ENCODE data around the gene NKD2. TPM values are rescaled to one million over a fixed set of nuclear protein-coding genes. Genes with fewer than 3 reads are reported as not detected.
"Not testable (repeated sequence)": the region's sequence is repeated elsewhere in the genome, so short reads cannot be mapped to it uniquely, and the experiment has no call there.

NKD2 gene
- polyA plus RNA-seq, 3 donors = 16.4 to 21.1 (median 20.5) TPM

DNA sequence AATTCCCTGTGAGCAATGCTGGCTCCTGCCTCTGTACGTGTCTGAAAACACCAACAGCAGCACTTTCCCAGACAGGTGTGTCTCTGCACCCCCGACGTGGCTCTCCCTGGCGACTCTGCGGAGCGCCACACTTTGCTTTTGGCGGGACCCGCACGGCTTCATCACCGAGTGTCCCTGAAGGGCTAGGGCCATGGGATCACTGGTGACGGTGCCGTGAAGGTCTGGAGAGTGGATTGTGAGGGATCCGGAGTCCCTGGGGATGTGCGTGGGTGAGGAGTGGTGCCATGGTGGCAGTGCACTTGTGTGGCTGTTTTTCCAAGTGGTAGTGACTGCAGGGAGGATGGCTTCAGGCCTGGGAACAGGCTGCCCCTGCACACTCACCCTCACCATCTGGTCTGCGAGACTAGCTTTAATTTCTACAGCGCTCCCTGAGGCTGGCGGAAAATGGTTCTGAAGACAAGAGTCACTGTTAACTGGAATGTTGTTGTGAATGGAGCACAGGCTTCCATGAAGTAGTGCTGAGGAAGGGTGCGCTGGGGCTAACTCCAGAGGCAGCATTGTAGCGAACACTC lies 3.2 kb downstream of the NKD2 start:
- no peak for DNase-seq

GRCh38 chr5:1012313-1012841 lies 3.8 kb downstream of the NKD2 start:
- DNase-seq = no peak

GRCh38 chr5:1012900-1013237 lies 4.3 kb downstream of the NKD2 start:
- DNase-seq = no peak

GRCh38 chr5:1013238-1013947 lies 4.8 kb downstream of the NKD2 start:
- no peak for DNase-seq

GRCh38 chr5:1013948-1014301 lies 5.3 kb downstream of the NKD2 start:
- no peak for DNase-seq

- no peak for DNase-seq
These were observed 5.7 kb downstream of the NKD2 start for GRCh38 chr5:1014346-1014745.

GRCh38 chr5:1014781-1015221 lies 6.2 kb downstream of the NKD2 start:
- DNase-seq = no peak

GRCh38 chr5:1015507-1015906 lies 6.9 kb downstream of the NKD2 start:
- no peak for DNase-seq

DNA sequence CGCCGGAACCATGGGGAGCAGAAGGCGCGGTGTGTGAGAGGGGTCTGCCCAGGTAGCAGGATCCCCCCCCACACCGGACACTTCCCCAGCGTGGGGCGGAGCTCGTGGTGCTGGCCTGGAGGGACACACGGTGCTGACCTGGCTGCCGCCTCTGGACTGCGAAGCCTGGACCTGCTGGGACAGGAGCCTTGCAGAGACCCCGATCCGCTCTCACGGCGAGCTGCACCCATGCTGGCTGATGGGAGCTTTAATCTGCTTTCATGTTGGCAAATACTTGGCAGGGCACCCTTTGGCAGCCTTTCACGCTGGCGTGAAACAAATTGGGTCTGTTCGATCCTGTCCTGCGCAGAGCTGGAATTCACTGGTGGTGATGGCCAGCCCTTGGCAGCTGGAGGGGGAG lies 7.4 kb downstream of the NKD2 start:
- no peak for DNase-seq

DNA sequence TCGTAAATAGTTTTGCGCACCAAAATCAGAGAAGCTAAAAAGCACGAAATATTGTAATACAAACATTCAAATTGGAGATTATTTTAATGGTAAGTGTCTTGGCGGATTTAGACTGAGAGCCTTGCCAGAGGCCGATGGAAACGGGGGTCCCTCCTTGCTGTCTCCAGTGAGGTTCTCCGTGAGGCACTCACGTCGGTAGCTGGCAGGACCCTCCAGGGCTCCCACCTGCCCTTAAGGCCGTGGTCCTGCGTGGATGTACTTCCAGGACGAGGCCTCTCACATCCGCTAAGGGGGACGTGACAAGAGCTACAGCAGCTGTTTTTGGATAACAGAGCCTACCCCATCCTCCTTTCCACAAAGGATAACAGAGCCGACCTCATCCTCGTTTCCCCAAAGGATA lies 7.9 kb downstream of the NKD2 start:
- no peak for DNase-seq

- DNase-seq = no peak
These were observed 8.5 kb downstream of the NKD2 start for GRCh38 chr5:1017056-1017455.

DNA sequence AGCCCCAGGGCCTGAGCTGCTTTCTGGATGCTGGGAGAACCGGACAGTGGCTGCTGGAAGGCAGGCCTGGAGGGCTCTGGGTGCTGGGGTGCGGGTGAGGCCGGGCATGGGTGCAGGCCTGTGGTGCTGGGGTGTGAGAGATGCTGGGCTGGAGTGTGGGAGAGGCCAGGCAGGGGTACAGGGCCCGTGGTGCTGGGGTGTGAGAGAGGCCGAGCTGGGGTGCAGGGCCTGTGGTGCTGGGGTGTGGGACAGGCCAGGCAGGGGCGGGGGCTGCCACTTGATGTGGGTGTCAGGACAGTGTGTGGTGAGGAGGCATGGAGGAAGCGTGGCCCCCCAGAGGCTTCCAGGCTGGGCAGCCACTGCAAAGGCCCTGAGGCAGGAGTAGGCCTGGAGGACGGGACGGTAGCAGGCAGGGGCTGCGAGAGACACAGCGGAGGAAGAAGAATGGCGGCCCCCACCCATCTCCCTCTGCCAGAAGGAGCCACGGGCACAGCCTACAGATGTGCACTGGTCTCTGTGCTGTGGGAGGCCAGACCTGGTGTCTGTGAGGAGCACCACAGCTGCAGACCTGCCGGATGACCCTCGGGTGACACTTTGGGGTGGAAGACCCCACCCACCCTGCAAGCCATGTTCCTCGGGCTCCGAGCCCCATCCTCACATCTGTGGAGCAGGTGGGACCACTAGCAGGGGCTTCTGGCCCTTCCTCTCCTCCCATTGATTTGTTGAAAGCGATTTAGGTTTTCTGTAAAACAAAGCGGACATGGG lies 9.3 kb downstream of the NKD2 start:
- no peak for DNase-seq

DNA sequence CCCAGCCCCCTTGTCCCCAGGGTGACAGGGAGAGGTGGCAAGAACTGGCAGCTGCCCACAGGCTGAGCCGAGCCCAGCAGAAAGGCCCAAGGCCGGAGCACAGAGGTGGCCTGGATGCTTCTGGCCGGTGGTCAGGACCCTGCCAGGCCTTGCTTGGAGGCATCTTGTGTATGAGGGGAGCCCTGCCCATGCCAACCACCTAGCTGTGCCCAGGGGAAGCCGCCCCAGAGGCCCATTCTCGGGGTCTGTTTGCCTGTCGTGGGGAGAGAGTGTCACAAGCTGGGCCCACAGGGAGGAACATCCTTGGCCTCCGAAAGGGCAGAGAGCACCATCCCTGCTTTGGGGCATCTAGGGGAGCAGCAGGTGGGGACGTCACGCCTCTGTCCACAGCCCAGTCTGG lies 10.0 kb downstream of the NKD2 start:
- no peak for DNase-seq

DNA sequence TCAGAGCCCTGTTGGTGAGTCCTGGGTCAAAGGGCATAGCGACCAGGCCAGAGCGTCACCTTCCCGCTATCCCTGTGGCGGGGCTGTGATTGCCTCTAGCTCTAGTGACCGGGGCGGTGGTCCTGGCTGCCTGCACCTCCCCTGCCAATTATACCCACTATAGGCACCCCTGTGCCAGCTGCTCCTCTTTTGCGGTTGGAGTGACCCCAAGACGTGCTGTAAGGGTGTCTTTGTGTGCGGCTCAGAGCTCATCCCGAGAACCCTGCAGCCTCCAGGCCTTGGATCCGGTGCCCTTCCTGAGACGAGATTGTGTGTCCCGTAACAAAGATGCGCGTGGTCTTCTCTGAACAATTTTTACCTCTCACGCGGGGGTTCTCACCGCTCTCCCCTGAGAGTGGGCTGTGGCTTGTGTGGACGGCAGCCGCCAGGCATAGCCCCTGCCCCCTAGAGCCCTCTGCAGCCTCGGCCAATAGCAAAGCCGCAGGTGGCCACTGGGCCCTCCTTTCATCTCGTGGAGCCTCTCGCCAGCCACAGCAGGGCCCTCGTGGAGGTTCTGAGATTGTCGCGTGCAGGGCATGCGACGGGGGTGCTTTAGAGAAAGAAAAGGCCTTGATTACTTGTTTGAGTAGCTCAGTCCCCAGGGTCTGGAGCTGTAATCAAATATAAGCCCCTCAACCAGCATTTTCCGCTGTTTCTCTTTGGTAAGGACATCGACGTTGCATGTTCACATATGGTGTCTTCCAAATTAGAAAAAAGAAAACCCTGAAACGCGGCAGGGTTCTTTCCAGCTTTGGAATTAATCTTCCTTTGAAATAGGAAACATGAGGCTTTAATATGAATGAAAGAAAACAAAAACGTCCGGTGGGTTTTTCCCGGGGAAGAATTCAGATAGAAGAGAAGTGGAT lies 10.7 kb downstream of the NKD2 start:
- no peak for DNase-seq

DNA sequence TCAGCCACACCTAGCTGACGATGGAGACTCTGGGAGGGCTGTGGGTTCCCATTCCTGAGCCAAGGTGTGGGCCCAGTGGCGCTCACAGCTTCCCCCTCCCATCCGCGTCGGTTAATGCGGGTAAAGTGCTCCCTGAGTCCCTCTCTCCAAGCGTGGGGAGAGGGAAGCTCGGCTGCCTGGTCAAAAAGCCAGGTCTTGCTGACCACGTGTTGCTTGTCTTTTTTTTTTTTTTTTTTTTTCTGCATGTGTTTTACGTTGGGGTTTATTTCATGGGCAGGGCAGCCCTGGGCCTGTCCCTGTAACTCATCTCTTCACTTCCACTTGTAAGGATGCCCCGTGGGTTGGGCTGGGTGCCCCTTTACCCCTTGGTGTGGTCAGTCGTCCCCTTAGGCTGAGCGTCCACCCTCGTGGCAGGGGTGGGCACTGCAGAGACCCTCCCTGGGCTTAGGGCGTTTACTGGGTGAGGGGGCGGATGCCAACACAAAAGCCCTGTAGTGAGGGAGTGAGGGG lies 11.9 kb downstream of the NKD2 start:
- DNase-seq = no peak

DNA sequence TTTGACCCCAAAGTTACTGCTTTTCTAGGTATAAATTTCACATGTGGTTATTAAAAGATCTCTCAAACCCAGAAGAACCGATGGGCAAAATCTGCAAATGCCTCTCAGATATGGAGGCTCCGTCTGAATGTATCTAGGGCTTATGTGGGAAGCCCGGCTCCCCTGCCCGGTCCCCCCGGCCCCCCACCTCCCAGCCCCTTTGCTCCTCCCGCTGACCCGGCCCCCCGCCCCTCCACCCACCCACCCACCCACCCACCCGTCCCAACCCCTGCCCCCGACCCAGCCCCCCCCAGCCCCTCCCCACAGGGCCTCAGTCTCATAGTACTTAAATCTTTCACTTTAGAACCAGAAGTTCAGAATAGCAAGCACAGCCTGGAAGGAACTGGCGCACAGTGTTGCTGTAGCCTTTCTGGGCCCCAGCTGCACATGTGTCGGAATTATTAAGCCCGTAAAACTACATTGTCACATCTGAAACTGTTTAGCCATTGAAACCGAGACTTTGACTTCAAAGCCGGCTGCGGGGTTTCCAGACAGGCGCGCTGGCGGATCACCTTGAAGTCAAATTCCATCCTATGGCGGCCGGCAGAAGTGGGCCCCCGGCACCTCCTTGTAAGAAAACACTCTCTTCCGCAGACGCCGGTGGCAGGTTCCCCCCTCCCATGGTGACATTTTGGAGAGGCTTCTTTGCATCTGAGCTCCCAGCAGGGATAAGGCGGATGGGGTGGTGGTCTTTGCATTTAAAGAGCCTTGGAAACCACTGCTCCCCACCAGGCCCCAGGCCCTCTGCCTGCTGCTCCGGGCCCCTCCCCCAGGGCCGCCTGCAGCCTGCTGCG lies 12.8 kb downstream of the NKD2 start:
- DNase-seq = peak; percentile 80

DNA sequence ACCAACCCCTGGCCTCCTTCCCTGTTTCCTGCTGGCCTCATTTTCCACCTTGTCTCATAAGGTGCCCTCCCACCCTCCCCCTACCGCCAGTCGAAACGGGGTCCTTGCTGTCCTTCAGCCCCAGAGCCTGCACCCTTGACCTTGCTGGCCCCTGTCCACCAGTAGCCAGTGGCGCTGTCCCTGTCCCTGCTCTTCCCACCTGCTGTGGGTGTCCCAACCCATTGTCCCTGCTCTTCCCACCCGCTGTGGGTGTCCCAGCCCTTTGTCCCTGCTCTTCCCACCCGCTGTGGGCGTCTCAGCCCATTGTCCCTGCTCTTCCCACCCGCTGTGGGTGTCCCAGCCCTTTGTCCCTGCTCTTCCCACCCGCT lies 13.4 kb downstream of the NKD2 start:
- not testable (repeated sequence) for DNase-seq

DNA sequence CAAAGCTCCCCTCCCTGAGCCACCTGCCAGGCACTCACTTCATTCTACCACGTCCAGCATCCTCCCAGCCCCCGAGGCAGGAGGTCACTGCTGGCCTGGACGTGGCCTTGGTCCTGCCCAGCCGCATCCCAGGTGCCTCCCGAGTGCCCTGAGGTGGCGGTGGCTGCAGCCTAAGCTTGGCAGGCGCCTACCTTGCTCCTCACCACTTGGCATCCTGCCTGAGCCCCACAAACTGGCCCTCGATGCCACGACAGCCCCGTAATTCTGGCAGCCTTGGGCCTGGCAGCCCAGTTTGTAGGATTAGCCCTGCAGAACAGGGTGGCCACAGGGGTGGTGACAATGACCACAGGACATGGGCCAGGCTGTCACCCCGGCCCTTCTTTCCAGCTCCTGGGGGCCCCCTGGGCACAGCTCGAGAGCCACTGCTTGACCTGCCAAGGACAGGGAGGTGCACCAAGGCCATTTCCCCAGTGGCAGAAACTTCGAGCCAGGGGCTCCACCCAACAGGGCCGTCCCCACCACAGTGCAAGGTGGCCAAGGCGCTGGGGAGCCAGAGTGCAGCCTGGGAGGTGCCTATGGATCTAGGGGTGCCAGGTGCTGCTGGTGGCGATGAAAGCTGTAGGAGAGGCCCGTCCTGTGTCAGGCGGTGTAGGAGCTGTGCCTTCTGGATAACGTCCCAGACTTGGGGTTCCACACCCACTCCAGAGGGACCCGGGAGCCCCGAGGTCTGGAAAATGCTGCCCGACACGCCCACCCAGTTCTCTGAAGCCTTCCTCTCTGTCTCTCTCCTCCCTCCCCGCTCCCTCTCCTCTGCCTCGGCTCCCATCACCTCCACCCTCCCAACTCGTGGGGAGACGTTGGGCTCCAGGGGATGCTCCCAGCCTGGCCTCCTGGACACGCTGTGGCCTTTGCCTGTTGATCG lies 18.4 kb downstream of the NKD2 start:
- DNase-seq = no peak

DNA sequence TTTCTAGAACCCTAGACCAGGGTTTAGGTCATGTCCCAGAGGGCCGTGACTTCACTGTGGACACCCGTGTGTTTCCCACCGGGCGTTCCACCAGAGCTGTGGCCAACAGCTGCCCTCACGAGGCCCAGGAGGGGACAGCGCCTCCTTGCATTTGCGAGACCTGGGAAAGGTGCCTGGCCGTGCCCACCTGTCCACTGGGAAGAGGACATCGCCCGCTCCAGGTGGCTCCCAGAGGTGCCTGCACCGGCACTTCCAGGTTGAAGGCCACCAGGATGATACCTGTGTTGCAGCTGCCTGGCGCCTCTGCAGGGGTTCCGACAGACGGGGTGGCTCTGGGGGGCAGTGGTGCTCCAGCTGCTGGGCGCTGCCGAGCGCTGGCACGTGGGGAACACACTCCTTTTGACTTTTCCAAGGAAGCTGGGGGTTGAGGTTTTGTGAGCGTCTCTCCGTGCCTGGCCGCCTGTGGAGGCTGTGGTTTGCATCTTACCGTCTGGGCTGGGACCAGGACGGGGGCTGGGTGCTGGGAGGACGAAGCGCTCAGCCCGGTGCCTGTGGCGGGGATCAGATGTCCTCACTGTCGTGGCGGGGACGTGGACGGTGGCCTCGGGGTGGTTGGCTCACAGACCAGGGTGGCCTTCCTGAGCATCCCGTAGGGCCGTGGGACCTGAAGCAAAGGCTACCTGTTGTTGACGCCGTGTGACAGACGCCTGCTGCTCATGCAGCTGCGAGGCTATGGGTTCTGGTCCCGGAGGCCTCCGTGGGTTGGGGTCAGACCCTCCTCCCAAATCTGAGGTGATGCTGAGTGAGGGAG lies 19.2 kb downstream of the NKD2 start:
- DNase-seq = no peak
